H1 (cell line): Measurements from ENCODE around the gene SEC61G. TPM values are rescaled to one million over a fixed set of nuclear protein-coding genes. Genes with fewer than 3 reads are reported as not detected.

ENCODE experiments used
- CTCF ChIA-PET: fragments of 300-600 bp; sonication (Branson Sonifier 250); formaldehyde crosslinking; loops from one replicate; lab custom pipeline; 2021; ENCODE audit not compliant: partially characterized antibody; lab: Charles Lee
- POLR2A ChIA-PET: fragments of 300-600 bp; sonication (Branson Sonifier 250); formaldehyde crosslinking; loops from one replicate; lab custom pipeline; 2021; ENCODE audit warnings: inconsistent platforms; ENCODE audit not compliant: partially characterized antibody; lab: Charles Lee
- DNase-seq, 2 experiments: peaks; one replicate each; pipeline versions ENCODE4 v3.0.0 to v3.0.0-alpha.2; 2010 to 2022; ENCODE audit warnings: low spot score in 2 of 2, low read depth in 1 of 2, mixed read lengths in 1 of 2
- FAIRE-seq: peaks from 2 replicates; lab custom pipeline; 2011; peaks lifted over from hg19 to GRCh38; lab: Jason Lieb, UNC
- H2AFZ ChIP-seq: 2 replicates; pipeline ENCODE4 v1.8.1; 2012; ENCODE audit warnings: low read length, inconsistent platforms
- H2AK5ac ChIP-seq: 2 replicates; pipeline ENCODE4 v1.6.1; 2013; ENCODE audit warnings: low read depth, low read length
- H2BK120ac ChIP-seq: replicated peaks from 2 replicates; pipeline ENCODE3; 2013; ENCODE audit warnings: low read depth, low read length, inconsistent platforms
- H2BK12ac ChIP-seq: 2 replicates; pipeline ENCODE4 v1.6.1; 2013; ENCODE audit warnings: low read depth, low read length
- H2BK15ac ChIP-seq: 2 replicates; pipeline ENCODE4 v1.6.1; 2013; ENCODE audit warnings: low read length
- H2BK20ac ChIP-seq: 2 replicates; pipeline ENCODE4 v1.6.1; 2013; ENCODE audit warnings: low read length
- H2BK5ac ChIP-seq: 2 replicates; pipeline ENCODE4 v1.6.1; 2013; ENCODE audit warnings: low read depth, low read length
- H3K14ac ChIP-seq: 2 replicates; pipeline ENCODE4 v1.6.1; 2013; ENCODE audit warnings: inconsistent platforms; ENCODE audit not compliant: insufficient read length
- H3K18ac ChIP-seq: 2 replicates; pipeline ENCODE4 v1.6.1; 2013; ENCODE audit warnings: low read length; ENCODE audit errors: extremely low read depth
- H3K23ac ChIP-seq: 2 replicates; pipeline ENCODE4 v1.6.1; 2013; ENCODE audit warnings: inconsistent platforms; ENCODE audit not compliant: insufficient read length
- H3K23me2 ChIP-seq: 2 replicates; pipeline ENCODE4 v1.6.1; 2013; ENCODE audit warnings: low read depth, low read length
- H3K27ac ChIP-seq: 2 replicates; pipeline ENCODE4 v1.6.1; 2011; ENCODE audit warnings: low read depth, low read length, inconsistent platforms
- H3K27me3 ChIP-seq, 4 experiments: replicated peaks in 1 of 4; 1 replicate in 1 of 4; 2 replicates in 3 of 4; pipeline versions ENCODE4 v1.6.1 to v1.8.1; 2011 to 2013; ENCODE audit warnings: low read length in 3 of 4, mild to moderate bottlenecking in 3 of 4, inconsistent platforms in 2 of 4, mixed read lengths in 2 of 4, moderate library complexity in 1 of 4; ENCODE audit not compliant: control insufficient read depth in 3 of 4, insufficient read depth in 3 of 4; ENCODE audit errors: extremely low read depth in 1 of 4
- H3K36me3 ChIP-seq, 4 experiments: 2 replicates each; pipeline versions ENCODE4 v1.6.1 to v1.8.1; 2011 to 2013; ENCODE audit warnings: mild to moderate bottlenecking in 4 of 4, low read length in 3 of 4, moderate library complexity in 2 of 4, control low read depth in 1 of 4, inconsistent platforms in 1 of 4; ENCODE audit not compliant: insufficient read depth in 4 of 4, control insufficient read depth in 2 of 4
- H3K4ac ChIP-seq: replicated peaks from 2 replicates; pipeline ENCODE3; 2013; ENCODE audit warnings: low read length, low read depth, mixed read lengths, inconsistent platforms; ENCODE audit not compliant: insufficient read length
- H3K4me1 ChIP-seq, 4 experiments: replicated peaks in 1 of 4; 1 replicate in 1 of 4; 2 replicates in 3 of 4; pipeline versions ENCODE4 v1.6.1 to v1.8.1; 2011 to 2013; ENCODE audit warnings: low read length in 3 of 4, inconsistent platforms in 2 of 4, mixed read lengths in 1 of 4; ENCODE audit not compliant: insufficient read depth in 4 of 4, control insufficient read depth in 3 of 4
- H3K4me2 ChIP-seq, 2 experiments: 2 replicates each; pipeline versions ENCODE4 v1.6.1 to v1.8.1; 2011 to 2013; ENCODE audit warnings: low read depth in 2 of 2, low read length in 2 of 2, control low read depth in 1 of 2, inconsistent platforms in 1 of 2, mild to moderate bottlenecking in 1 of 2; ENCODE audit not compliant: insufficient read depth in 1 of 2
- H3K4me3 ChIP-seq, 4 experiments: fragments of 200-600, 300-600 bp in 1 of 4; sonication (generic), shearing (Covaris generic), sonication (Bioruptor Twin) in 1 of 4; 2 replicates each; pipeline versions ENCODE4 v1.5.1 to v1.8.1; 2011 to 2016; ENCODE audit warnings: low read length in 4 of 4, low read depth in 3 of 4, control low read depth in 2 of 4, inconsistent platforms in 2 of 4, mild to moderate bottlenecking in 2 of 4, mixed read lengths in 1 of 4, moderate library complexity in 1 of 4; ENCODE audit not compliant: insufficient read depth in 2 of 4; ENCODE audit errors: extremely low read depth in 1 of 4
- H3K56ac ChIP-seq: replicated peaks from 2 replicates; pipeline ENCODE3; 2013; ENCODE audit warnings: low read depth, mild to moderate bottlenecking, mixed read lengths, low read length, inconsistent platforms; ENCODE audit not compliant: insufficient read length
- H3K79me1 ChIP-seq: 2 replicates; pipeline ENCODE4 v1.6.1; 2013; ENCODE audit warnings: low read depth, low read length, control low read depth
- H3K79me2 ChIP-seq, 2 experiments: 2 replicates each; pipeline versions ENCODE4 v1.6.1 to v1.8.1; 2012 to 2013; ENCODE audit warnings: low read length in 2 of 2, mild to moderate bottlenecking in 2 of 2, inconsistent platforms in 1 of 2; ENCODE audit not compliant: insufficient read depth in 2 of 2, control insufficient read depth in 1 of 2
- H3K9ac ChIP-seq, 4 experiments: replicated peaks in 1 of 4; 1 replicate in 1 of 4; 2 replicates in 3 of 4; pipeline versions ENCODE4 v1.6.1 to v1.8.1; 2011 to 2013; ENCODE audit warnings: low read depth in 3 of 4, low read length in 3 of 4, control low read depth in 2 of 4, mild to moderate bottlenecking in 2 of 4, moderate library complexity in 2 of 4, inconsistent platforms in 1 of 4; ENCODE audit errors: extremely low read depth in 1 of 4
- H3K9me3 ChIP-seq, 2 experiments: 2 replicates each; pipeline versions ENCODE4 v1.6.1 to v1.8.1; 2012 to 2013; ENCODE audit warnings: mild to moderate bottlenecking in 2 of 2, moderate library complexity in 2 of 2, control low read depth in 1 of 2, inconsistent platforms in 1 of 2, low read depth in 1 of 2, low read length in 1 of 2, mixed read lengths in 1 of 2; ENCODE audit not compliant: insufficient read depth in 2 of 2
- H4K20me1 ChIP-seq, 2 experiments: replicated peaks in 1 of 2; 2 replicates each; pipeline versions ENCODE3 to v1.8.1; 2011 to 2013; ENCODE audit warnings: inconsistent platforms in 2 of 2, low read length in 2 of 2, mild to moderate bottlenecking in 1 of 2; ENCODE audit not compliant: insufficient read depth in 2 of 2, control insufficient read depth in 1 of 2
- H4K5ac ChIP-seq: 2 replicates; pipeline ENCODE4 v1.6.1; 2013; ENCODE audit warnings: low read length, low read depth, mixed read lengths, inconsistent platforms; ENCODE audit not compliant: insufficient read length
- H4K8ac ChIP-seq: 2 replicates; pipeline ENCODE4 v1.8.0; 2013; ENCODE audit warnings: mild to moderate bottlenecking, moderate library complexity, low read length, inconsistent platforms; ENCODE audit not compliant: insufficient read depth; ENCODE audit errors: extremely low read depth
- H4K91ac ChIP-seq: replicated peaks from 2 replicates; pipeline ENCODE3; 2013; ENCODE audit warnings: low read length, mixed read lengths, inconsistent platforms; ENCODE audit not compliant: insufficient read length
- CHD1 ChIP-seq: IDR thresholded peaks from 2 replicates; pipeline ENCODE4 v1.6.1; 2012; ENCODE audit warnings: low read depth, low read length, improper control_type of control experiment
- CREB1 ChIP-seq: IDR thresholded peaks from 2 replicates; pipeline ENCODE4 v1.6.1; 2012; ENCODE audit warnings: inconsistent platforms
- EP300 ChIP-seq, 2 experiments: IDR thresholded peaks; 1 replicate in 1 of 2; 2 replicates in 1 of 2; pipeline ENCODE4 v1.6.1; 2011 to 2012; ENCODE audit warnings: low read depth in 2 of 2, low read length in 2 of 2, mild to moderate bottlenecking in 2 of 2, borderline replicate concordance in 1 of 2, inconsistent platforms in 1 of 2, moderate library complexity in 1 of 2
- JUND ChIP-seq: IDR thresholded peaks from 2 replicates; pipeline ENCODE4 v1.6.1; 2011; ENCODE audit warnings: mild to moderate bottlenecking, improper control_type of control experiment, low read length
- KDM1A ChIP-seq: fragments of 200-600, 300-600 bp; sonication (generic); IDR thresholded peaks from 2 replicates; pipeline ENCODE4 v1.7.1; 2016; ENCODE audit warnings: mild to moderate bottlenecking, low read length, borderline replicate concordance
- KDM5A ChIP-seq: fragments of 200-600 bp; IDR thresholded peaks from 2 replicates; pipeline ENCODE4 v1.7.1; 2012; ENCODE audit warnings: mild to moderate bottlenecking, low read length, inconsistent platforms, mixed read lengths
- PHF8 ChIP-seq: fragments of 200-600 bp; sonication (generic); conservative IDR thresholded peaks from 2 replicates; pipeline ENCODE4 v1.7.1; 2012; ENCODE audit warnings: low read depth, mild to moderate bottlenecking, inconsistent platforms, low read length, moderate library complexity
- POLR2AphosphoS5 ChIP-seq: IDR thresholded peaks from 2 replicates; pipeline ENCODE4 v1.6.1; 2011; ENCODE audit warnings: low read depth, low read length
- SRF ChIP-seq: IDR thresholded peaks from 2 replicates; pipeline ENCODE4 v1.6.1; 2011; ENCODE audit warnings: mild to moderate bottlenecking, low read depth, low read length, moderate library complexity
- SUZ12 ChIP-seq: fragments of 200-600 bp; sonication (generic); IDR thresholded peaks from 2 replicates; pipeline ENCODE4 v1.6.1; 2012; ENCODE audit warnings: mild to moderate bottlenecking, inconsistent platforms, low read length, moderate library complexity, mixed read lengths
- WGBS, 2 experiments: shearing (Covaris generic) in 1 of 2; methylation state at CpG; one replicate each; pipeline versions ENCODE4 v1.1.6 to v1.1.7; 2013 to 2015; ENCODE audit warnings: low lambda C conversion rate in 2 of 2, mixed read lengths in 2 of 2, inconsistent platforms in 1 of 2, low coverage in 1 of 2, missing lambda C conversion rate in 1 of 2; ENCODE audit not compliant: insufficient replicate concordance in 2 of 2, insufficient coverage in 1 of 2, insufficient read length in 1 of 2; ENCODE audit errors: extremely low coverage in 1 of 2, missing lambda C conversion rate in 1 of 2; 5-methylcytosine and 5-hydroxymethylcytosine counted together
- polyA plus RNA-seq, 7 experiments: library from polyadenylated mRNA; depleted of rRNA in 3 of 7; stranded (reverse) in 5 of 7; unstranded in 2 of 7; fragments of >200 nt in 5 of 7; fragments of 200-250 nt in 2 of 7; gene quantifications; 1 replicate in 5 of 7; 2 replicates in 1 of 7; 4 replicates in 1 of 7; pipeline versions ENCODE4 v1.2.1 to v1.2.3, GENCODE V29; 2011 to 2013; ENCODE audit warnings: missing spikeins in 2 of 7, mixed read lengths in 2 of 7
- total RNA-seq: library from RNA; stranded (reverse); fragmentation: NEBNext Ultra II Directional; extraction: Animal tissue kit (Norgen Biotek cat#: 25700); gene quantifications from 2 replicates; pipeline ENCODE4 v1.2.1, GENCODE V29; 2021
- TF ChIP-seq, protein P1 (sequence below): IDR thresholded peaks from 2 replicates; pipeline ENCODE4 v1.6.1; 2012; ENCODE audit warnings: inconsistent platforms
- TF ChIP-seq, protein P2 (sequence below): IDR thresholded peaks from 2 replicates; pipeline ENCODE4 v1.6.1; 2012; ENCODE audit warnings: low read length, inconsistent platforms

Gene SEC61G
- total and polyA plus RNA-seq, 2 of the 8 experiments (the other 6 are each of a cell fraction or from before 2014, with no cell fraction given) = 142 to 274 TPM

DNA sequence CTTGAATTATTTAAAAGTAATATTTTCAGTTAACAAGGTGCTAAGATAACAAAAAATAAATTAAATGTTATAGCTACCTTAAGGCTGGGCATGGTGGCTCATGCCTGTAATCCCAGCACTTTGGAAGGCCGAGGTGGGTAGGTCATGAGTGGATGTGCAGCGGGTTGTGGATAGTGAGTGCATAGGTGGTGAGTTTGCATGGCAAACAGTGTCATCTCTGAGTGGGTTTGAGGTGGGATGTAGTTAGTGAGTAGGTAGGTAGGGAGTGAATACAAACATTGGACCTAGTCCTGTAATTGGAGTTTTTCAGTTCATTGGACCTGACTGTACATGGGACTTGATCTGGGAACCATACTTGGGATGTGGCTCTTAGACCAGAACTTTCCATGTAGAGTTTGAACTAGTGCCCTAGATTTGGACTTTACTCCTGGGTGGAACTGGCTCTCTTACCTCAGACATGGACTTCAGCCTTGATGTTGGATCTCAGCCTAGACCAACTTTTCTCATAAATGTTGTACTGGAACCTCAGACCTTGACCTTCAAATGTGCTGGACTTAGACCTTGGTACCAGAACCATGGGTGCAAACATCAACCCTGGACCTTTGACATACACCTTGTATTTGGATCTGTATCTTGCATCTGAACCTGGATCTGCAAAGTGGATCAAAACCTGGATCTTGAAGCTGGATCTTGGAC is 47.0 kb downstream of the SEC61G start:
- Histone ChIP-seq H3K79me2 (no peaks in the 10 kb centered on the region), H2BK12ac (no peak overlapping the region), H3K56ac (no peak overlapping the region), H3K4me3 (no peak overlapping the region), H3K36me3 (no peaks in the 10 kb centered on the region), H3K23ac (no peak overlapping the region), H3K14ac (no peak overlapping the region), H3K79me1 (no peaks in the 10 kb centered on the region), H3K27ac (no peak overlapping the region), H3K23me2 (no peaks in the 10 kb centered on the region; the same call in 1 of the 2 replicates), H2BK15ac (no peak overlapping the region), H3K4me1 (no peaks in the 10 kb centered on the region), H2BK20ac (no peak overlapping the region), H2BK120ac (no peak overlapping the region), H3K27me3 (no peaks in the 10 kb centered on the region), H3K9me3 (peaks cover 11 to 12% of the 10 kb centered on the region in 2 experiments; a peak in 3 of 4 replicates), H2BK5ac (no peak overlapping the region), H3K18ac (no peak overlapping the region), H3K4me2 (no peak overlapping the region), H2AFZ (no peak overlapping the region), H4K91ac (no peak overlapping the region), H4K8ac (no peak overlapping the region), H4K20me1 (no peaks in the 10 kb centered on the region), H2AK5ac (no peak overlapping the region), H4K5ac (no peak overlapping the region), H3K9ac (no peak overlapping the region), H3K4ac (no peak overlapping the region)
- FAIRE-seq (no peak), DNase-seq (no peak)
- ChIA-PET POLR2A (no interaction called here), CTCF (no interaction called here)
- 98% methylated on average over 2 of the region's 2 CpGs; no CpG with 5 or more reads in 1 of the 2 experiments for WGBS, 2 experiments
- TF ChIP-seq PHF8 (no peak), KDM5A (no peak), SUZ12 (no peak), POLR2AphosphoS5 (no peak), EP300 (IDR thresholded peaks at IDR 0.05; ENCODE audit: borderline replicate concordance in 1 of 2, low read depth in 2 of 2, low read length in 2 of 2) (no peak), SRF (no peak), CREB1 (no peak), CHD1 (no peak), KDM1A (no peak), JUND (no peak)
- TF ChIP-seq, protein P1, sequence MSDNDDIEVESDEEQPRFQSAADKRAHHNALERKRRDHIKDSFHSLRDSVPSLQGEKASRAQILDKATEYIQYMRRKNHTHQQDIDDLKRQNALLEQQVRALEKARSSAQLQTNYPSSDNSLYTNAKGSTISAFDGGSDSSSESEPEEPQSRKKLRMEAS = no peak
- TF ChIP-seq, protein P2, sequence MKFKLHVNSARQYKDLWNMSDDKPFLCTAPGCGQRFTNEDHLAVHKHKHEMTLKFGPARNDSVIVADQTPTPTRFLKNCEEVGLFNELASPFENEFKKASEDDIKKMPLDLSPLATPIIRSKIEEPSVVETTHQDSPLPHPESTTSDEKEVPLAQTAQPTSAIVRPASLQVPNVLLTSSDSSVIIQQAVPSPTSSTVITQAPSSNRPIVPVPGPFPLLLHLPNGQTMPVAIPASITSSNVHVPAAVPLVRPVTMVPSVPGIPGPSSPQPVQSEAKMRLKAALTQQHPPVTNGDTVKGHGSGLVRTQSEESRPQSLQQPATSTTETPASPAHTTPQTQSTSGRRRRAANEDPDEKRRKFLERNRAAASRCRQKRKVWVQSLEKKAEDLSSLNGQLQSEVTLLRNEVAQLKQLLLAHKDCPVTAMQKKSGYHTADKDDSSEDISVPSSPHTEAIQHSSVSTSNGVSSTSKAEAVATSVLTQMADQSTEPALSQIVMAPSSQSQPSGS = no peak
